Superior temporal gyrus (tissue), 1 donor: ENCODE measurements around the gene RAX2.
A peak's percentile ranks its signal among the peaks of the same experiment; 100 is the strongest.
"Not testable (repeated sequence)": the region's sequence is repeated elsewhere in the genome, so short reads cannot be mapped to it uniquely, and the experiment has no call there.

Source experiments
- DNase-seq: peaks from one replicate; pipeline ENCODE4 v3.0.0-alpha.2; 2016; ENCODE audit errors: extremely low spot score

RAX2 gene

DNA sequence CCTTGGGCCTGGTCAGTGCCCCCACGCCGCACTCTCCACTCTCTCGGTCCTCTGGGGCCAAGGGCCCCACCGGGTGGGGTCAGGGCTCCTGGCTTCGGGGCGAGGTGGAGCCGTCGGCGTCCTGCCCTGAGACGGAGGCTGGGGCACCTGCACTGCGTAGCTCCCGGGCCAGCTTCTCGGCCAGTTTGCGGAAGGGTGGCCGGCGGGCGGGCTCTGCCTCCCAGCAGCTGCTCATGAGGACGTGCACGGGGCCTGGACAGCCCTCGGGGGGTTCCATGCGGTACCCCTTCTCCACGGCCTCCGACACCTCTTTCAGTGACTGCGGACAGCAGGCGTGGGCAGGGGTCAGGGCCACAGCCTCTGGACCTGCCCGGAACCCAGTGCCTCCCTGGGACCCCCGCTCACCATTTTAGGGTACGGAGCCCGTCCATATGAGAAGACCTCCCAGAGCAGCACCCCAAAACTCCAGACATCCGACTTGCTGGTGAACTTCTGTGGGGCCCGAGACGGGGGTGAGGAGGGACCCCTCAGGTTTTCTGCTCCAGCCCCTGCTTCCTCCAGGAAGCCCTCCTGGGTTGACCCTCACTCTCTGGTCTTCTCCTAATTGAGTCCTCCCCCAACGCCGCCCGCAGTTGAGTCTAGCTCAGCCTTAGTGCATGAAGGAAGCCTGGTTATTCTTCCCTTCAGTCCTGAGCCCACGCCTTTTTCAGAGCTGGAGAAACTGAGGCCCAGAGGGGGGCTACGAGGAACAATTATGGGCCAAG is 6.3 kb upstream of the RAX2 start:
- no peak for DNase-seq

DNA sequence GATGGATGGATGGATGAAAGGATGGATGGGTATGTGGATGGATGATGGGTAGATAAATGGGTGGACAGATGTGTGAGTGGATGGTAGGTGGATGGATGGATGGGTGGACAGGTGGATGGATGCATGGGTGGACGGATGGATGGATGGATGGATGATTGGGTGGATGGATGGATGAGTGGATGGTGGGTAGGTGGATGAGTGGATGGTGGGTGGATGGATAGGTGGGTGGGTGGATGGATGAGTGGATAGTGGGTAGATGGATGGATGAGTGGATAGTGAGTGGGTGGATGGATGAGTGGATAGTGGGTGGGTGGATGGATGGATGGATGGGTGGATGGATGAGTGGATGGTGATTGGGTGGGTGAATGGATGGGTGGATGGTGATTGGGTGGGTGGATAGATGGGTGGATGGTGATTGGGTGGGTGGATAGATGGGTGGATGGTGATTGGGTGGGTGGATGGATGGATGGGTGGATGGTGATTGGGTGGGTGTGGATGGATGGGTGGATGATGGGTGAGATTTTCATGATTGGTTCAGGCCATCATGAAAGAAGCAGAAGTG is 4.5 kb upstream of the RAX2 start:
- no peak for DNase-seq

DNA sequence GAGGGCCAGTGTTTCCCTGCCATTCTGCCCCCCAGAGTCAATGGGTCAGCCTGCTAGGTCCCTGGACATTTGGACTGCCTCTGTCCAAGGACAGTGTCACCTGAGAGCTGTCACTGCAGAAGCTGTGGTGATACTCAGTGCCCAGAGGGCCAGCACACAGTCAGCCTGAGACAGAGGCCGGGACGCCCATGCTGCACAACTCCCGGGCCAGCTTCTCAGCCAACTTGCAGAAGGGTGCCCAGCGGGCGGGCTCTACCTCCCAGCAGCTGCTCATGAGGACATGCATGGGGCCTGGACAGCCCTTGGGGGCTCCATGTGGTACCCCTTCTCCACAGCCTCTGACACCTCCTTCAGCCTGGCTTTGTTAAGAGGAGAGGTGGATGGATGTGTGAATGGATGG is 3.8 kb upstream of the RAX2 start:
- DNase-seq, result no peak

DNA sequence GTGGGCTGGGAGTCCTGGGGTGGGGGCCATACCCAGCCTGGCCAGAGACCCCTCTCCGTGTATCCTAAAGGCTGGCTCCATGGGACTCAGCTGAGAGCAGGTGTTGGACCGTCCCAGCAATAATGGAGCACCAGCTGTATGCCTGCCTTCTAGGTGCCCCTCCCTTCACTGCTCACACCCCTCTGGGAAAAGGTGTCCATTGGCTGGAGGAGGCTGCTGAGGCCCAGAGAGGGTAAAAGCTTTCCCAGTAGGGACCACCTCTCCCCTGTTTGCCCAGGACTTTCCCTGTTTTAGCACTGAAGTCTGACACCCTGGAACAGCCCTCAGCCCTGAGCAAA is 3.3 kb upstream of the RAX2 start:
- no peak for DNase-seq

DNA sequence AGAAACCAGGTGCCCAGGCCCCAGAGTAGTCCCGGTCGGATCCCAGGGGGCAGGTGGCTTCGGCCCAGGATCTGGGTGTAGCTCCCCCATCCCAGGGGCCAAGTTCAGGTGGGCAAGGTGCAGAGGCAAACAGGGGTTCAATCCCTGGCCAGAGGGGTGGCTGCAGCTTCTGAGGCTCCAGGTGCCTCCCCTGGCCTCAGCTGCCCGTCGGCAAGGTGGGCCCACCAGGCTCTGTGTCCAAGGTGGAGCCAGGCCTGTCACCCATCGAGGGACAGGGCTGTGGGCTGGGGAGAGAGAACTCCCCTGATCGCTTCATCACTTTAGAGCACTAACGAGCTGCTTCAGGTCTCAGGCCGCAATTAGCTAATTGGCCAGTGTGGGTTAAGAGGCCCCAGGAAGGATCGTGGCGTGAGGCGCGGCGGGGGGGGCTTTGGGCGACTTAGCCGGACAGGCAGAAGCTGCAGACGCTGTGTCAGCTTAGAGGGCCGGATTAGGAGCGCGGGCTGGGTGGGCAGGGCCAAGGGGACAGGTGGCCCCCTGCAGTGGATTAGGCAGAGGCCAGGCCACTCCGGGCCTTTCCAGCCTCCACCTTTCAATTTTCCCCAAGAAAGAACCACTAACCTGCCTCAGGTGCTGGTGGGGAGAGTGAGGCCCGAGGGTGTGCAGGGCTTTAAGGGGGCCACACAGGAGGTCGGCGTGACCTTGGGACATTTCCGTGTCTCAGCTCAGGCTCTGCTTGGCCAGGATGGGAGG is 2.8 kb upstream of the RAX2 start:
- DNase-seq, result no peak

DNA sequence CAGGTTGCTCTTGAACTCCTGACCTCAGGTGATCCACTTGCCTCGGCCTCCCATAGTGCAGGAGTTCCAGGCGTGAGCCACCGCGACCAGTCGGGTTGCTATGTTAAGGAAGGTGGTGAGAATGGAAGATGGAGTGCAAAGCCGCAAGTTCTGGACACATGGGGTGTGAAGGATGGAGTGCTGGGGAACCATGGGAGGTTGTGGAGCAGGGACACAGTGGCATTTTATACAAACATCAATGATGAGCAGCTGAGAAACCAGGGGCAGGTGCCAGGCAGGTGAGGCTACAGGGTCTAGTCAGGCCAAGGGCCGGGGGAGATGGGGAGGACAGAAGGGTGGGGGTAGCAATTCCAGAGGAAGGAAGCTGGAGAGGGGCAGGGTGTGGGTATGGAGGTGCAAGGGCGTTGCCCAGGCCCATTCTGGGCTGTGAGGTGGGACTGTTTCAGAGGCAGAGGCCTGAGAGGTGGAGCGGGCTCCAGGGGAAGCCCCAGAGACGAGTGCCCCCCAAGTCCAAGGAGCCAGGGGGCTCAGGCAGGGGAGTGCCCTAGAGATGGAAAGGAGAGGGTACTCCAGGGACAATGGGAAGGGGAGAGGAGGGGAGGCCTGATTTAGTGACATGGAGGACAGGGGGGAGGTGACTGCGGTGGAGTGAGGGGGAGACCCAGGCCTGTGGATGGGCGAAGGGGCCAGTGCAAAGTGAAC is 1.9 kb upstream of the RAX2 start:
- no peak for DNase-seq

DNA sequence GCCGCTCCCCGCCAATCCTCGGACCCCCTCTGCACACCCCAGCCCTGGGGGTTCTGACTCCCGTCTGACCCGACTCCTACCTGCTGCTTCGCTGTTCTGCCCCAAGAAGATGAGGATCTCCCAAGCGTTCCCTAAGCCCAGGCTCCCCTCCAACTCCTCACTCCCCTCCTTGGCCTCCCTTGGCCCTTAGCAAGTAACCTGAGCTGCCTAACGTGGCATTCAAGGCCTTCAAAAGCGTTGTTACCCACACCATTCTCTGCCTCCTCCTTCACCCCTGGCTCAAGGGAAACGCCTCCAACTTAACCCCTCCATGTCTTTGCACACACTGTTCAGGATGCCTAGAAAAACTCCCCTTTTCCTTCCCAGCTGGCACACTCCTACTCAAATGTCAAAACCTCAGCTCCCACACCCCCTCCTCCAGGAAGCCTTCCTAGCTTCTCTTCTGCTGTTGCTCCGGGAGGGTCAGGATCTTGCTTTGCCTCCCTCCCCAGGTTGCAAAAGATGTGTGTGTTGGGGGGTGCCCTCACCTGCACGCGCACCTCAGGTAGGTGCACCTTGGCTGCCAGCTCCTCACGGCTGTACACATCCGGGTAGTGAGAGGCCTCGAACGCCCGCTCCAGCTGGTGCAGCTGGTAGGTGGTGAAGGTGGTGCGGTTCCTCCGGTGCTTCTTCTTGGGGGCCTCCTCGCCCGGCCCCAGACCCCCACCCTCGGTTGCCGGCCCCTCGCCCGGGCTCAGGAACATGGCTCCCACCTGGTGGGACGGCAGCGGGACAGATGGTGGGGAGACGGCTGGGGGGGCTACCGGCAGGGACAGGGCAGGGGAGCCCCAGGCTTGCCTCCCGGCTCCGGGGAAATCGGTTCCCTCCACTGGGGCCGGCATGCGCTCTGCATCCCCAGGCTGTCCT is 775 bp downstream of the RAX2 start:
- DNase-seq, result no peak

DNA sequence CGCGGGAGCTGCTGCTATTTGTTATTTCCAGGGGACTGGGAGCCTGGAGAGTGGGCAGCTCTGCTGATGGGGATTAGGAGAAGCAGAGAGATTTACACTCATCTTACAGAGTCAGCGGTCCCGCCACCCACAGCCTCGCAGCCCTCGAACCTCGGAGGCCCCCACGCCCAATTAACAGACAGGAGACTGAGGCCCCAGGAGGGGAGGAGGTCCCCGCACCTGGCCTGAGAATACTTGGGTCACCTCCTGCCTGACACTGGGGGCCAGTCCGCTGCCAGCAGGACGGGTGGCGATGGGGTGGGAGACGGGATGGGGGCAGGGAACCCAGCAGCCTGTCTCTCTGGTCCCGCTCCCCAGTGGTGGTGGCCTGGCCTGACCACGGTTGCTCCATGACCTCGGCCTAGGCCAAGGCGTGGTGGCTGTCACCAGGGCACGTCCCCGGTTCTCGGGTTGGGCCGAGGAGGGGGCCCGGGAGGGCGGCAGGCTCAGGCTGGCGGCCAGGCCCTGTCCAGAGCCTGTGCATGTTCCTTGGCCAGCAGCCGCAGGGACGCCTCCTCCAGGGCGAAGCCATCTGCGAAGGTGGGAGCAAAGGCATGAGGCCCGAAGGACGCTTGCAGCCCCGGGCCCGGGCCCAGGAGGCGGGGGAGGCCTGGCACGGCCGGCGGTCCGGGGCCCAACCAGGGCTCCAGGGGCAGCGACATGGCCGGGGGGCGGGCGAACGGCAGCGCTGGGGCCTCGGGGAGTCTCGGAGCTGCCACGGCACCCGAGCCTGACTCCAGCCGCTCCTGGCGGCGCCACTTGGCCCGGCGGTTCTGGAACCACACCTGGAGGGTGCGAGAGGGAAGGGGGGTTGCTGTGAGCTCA is 1.7 kb downstream of the RAX2 start:
- no peak for DNase-seq

DNA sequence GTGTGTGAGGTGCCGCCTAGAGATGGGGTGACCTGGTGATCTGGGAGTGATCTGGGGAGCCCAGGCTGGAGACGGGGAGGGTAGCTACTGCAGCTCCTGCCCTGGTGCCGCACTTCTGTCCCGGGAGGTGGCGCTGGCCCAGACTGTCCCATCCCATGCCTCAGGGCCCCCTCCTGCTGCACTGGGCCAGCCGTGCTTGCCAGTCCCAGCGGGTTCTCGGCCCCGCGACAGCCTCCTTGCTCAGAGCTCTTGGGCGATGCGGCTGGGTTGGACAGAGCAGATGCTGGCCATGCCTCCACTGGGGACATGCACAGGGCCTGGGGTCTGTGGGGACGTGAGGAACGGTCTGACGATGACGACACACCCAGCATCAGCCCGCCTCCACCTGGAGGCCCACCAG is 2.5 kb downstream of the RAX2 start:
- DNase-seq, result no peak

DNA sequence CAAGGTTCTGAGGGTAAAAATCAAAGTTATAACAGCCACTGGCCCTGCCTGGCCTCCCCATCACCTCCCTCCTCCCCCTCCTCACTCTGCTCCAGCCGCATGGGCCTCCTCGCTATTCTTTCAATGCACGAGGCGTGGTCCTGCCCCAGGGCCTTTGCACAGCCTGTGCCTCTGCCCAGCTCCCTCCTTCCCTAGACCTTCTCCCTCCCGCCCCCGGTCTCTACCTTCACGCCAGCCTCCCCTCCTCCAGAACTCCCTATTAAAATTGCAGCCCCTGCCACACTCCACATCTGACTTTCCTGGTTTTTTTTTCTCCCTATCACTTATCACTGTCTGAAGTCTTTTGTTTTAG is 3.3 kb downstream of the RAX2 start:
- DNase-seq, result no peak

DNA sequence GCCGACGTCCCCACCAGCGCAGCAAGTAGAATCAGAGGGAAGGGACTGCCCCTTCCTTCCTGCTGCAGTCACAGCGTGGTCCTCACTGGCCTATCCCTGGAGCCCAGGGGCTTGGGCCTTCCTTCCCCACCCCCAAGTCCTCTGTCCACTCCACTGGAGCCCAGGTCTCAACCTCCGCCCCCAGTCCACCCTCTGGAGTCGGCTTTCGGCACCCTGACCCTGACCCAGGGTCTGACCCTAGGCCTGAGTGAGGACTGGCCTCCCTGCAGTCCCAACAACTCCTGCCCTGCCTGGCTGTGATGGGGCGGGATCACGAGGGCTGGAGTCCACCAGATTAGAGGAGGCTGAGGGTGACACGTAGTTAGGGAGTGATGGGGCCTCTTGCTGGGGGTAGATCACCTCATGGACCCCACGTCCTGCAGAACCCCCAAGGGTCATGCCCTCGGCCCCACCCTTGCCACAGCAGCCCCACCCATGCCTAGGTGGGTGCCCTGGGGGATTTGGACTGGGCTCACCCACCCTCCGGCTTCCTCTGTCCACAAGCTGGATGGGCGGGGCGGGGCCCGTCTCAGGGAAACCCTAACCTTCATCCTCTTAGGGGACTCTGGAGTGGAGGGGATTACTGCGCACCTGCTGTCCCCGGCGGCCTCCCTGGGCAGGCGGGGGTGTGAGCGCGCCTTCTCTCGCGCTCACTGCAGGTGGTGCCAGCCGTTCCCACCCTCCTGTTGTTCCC is 3.8 kb downstream of the RAX2 start:
- no peak for DNase-seq

DNA sequence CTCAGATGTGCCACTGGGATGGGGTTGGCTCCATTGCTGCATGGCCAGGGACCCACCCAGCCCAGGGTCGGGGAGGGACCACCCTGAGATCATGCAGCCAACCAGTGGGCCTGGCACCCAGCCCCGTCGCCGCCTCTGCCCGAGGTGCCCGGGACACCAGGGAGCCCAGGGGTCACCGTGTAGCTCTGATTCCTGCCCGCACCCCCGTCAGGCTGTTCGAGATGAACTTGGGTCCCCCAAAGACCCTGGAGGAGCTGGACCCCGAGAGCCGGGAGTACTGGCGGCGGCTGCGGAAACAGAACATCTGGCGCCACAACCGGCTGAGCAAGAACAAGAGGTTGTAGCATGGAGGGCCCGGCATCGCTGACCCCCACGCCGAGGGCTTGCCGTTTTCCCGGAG is 5.0 kb downstream of the RAX2 start:
- DNase-seq, result no peak

DNA sequence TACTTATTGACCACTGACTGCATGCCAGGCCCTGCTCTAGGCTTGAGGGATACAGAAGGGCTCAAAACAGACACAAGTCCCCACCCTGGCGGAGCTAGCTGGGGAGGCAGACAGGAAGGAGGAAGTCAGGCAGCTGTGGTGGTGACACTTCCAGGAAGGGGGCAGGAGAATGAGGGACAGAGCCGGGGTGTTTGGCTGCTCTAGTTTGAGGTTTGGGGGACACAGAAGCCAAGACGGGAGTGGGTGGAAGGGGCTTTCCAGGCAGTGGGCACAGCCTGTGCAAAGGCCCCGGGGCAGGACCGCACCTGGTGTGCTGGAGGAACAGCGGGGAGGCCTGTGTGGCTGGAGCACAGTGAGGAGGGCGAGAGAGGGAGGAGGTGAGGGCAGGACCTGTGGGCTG is 5.5 kb downstream of the RAX2 start:
- no peak for DNase-seq

DNA sequence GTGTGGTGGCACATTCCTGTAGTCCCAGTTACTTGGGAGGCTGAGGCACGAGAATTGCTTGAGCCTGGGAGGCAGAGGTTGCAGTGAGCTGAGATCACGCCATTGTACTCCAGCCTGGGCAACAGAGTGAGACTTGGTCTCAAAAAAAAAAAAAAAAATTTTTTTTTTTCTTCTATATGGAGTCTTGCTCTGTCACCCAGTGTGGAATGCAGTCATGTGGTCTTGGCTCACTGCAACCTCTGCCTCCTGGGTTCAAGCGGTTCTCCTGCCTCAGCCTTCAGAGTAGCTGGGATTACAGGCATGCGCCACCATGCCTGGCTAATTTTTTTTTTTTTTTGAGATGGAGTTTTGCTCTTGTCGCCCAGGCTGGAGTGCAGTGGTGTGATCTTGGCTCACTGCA is 6.3 kb downstream of the RAX2 start:
- DNase-seq, result not testable (repeated sequence)

DNA sequence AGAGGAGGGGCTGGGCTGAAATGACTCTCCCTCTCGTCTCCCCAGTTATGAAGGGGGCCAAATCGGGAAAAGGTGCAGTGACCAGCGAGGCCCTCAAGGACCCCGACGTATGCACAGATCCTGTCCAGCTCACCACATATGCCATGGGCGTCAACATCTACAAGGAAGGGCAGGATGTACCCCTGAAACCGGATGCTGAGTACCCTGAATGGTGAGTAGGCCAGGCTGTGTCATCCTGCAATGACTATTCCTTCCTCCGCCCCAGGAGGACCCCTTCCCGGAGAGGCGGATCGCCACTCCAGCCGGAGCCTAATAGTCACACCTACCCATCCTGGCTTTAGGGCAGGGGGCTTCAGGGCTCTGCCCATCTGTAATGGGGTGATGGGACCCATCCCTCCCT is 6.9 kb downstream of the RAX2 start:
- no peak for DNase-seq

DNA sequence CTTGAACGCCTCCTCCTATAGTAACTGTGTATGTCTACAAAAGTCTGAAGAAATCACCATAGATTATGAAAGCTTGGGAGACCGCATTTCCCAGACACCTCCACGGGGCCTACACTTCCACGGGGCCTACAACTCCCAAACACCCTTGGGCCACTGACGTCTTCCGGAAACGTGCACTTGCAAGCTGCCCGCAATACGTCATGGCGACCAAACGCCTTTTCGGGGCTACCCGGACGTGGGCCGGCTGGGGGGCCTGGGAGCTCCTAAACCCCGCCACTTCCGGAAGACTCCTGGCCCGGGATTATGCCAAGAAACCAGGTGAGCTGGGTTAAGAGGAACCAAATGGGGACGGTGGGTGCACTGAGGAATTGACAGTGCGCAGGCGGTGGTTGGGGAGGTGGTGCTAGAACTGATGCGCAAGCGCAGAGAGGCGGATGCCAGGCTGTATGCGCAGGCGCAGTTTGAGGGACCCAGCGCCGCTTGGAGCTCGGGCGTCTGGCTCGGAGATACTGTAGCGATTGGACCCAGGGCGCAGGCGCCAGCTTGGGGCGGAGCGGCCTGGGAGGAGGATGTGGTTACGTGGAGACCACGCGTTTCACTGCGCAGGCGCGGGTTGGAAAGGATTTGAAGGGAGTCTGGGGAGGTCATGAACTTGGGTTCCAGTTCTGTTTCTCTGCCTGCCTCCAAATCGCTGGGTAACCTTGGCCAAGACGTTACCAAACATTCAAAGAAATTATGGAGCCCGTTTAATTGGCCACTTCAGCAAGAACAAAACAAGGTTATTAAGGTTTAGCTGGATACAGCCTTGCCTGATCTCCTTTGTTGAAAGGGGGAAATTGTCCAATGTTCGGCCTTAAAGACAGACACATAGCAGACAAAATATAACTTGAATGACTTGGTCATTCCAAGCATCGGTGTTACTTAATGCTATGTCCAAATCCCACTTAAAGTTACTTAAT is 9.2 kb downstream of the RAX2 start, which contains the start of gene MRPL54:
MRPL54 (plus strand) TSS at position 182 of the 959 bp plus-strand sequence; CDS start at position 201, 19 bp downstream.
- peak; percentile 100 for DNase-seq

DNA sequence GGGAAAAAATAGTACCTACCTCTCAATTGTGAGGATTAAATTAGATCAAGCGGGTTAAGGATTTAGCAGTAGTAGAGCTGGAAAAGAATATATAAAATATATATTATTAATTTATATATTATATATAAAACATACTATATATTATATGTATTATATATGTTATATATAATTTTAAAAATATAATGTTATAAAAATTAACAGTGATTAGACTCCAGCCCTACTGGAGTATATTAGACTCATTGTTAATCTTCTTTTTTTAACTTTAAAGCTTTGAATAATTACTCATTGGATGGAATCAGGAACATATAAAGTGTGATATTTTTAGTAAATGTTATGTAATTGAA is 9.9 kb downstream of the RAX2 start:
- DNase-seq, result no peak

DNA sequence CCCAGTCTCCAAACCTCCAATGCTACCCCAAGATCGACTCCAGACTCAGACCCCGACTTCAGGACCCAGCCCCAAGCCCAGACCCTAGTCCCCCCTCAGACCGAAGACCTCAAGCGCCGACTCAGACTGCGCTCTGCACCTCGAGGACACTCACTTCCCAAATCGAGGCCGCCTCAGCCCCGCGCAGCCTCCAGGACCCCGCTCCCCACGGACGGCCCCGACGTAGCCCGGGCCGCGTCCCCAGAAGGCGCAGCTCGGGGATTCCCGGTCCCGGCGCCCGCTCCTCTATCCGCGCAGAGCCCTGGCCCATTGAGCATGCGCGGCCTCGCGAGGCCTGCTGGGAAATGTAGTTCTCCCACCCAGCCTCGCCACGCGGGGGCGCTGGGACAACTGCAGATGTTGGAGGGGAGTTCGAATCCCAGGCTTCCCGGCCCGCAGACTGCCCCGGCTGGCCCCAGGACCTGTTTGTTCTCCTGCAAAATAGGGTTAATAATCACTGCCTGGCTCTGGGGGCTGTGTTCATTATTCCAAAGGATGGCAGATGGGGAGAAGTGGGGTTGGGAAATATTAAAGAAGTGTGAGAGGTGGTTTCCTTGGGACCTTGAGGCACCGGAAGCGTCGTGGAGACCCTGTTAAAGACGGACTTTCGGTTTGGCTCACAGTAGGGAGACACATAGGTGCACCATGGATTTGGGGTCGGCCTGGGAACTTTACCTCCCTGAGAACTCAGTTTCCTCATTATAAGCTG is 10.5 kb downstream of the RAX2 start, which contains the start of gene APBA3:
APBA3 (minus strand) TSS at position 311 of the 748 bp plus-strand sequence. CDS start 1,428 bp downstream, outside the sequence.
- peak; percentile 93 for DNase-seq
